GM21515 (cell line): ENCODE measurements around the gene POTEE.
"Not testable (repeated sequence)": the region's sequence is repeated elsewhere in the genome, so short reads cannot be mapped to it uniquely, and the experiment has no call there.

ENCODE experiments used
- ATAC-seq: cut with Tn5 transposase; IDR thresholded peaks from one replicate; pipeline ENCODE4 v1.9.1; 2021; ENCODE audit not compliant: unreplicated experiment

POTEE gene

GRCh38 chr2:131209030-131209772 is at the start of gene POTEE:
POTEE (plus strand) TSS chr2:131209536; CDS start chr2:131218403, 8,867 bp downstream.
- ATAC-seq, result not testable (repeated sequence)

- not testable (repeated sequence) for ATAC-seq
Observed at GRCh38 chr2:131165562-131165961, 43.8 kb upstream of the POTEE start.

- ATAC-seq, result no peak
Observed at GRCh38 chr2:131168538-131168937, 40.8 kb upstream of the POTEE start.

- not testable (repeated sequence) for ATAC-seq
Observed at GRCh38 chr2:131178050-131178449, 31.3 kb upstream of the POTEE start.

- ATAC-seq, result not testable (repeated sequence)
Observed at GRCh38 chr2:131178721-131179418, 30.5 kb upstream of the POTEE start.

- not testable (repeated sequence) for ATAC-seq
Observed at GRCh38 chr2:131181451-131181850, 27.9 kb upstream of the POTEE start.

GRCh38 chr2:131193421-131193820 is 15.9 kb upstream of the POTEE start:
- not testable (repeated sequence) for ATAC-seq

GRCh38 chr2:131196186-131196585 is 13.2 kb upstream of the POTEE start:
- ATAC-seq, result not testable (repeated sequence)

GRCh38 chr2:131201098-131201497 is 8.2 kb upstream of the POTEE start:
- ATAC-seq, result no peak

- not testable (repeated sequence) for ATAC-seq
Observed at GRCh38 chr2:131207839-131208238, 1.5 kb upstream of the POTEE start.

- not testable (repeated sequence) for ATAC-seq
Observed at GRCh38 chr2:131209773-131210104, 403 bp downstream of the POTEE start.

- not testable (repeated sequence) for ATAC-seq
Observed at GRCh38 chr2:131210434-131211211, 1.3 kb downstream of the POTEE start.

GRCh38 chr2:131217238-131217986 is 8.1 kb downstream of the POTEE start:
- ATAC-seq, result not testable (repeated sequence)

- not testable (repeated sequence) for ATAC-seq
Observed at GRCh38 chr2:131235543-131236449, 26.5 kb downstream of the POTEE start.
